Loucy (cell line): Measurements from ENCODE around the gene USP43.

Experiments used
- H2AFZ ChIP-seq: fragments of 200-600 bp; sonication (generic); 2 replicates; pipeline ENCODE4 v1.6.0; 2016; ENCODE audit warnings: antibody characterized with exemption, mild to moderate bottlenecking, low read length, moderate library complexity
- H3F3A ChIP-seq: fragments of 200-600 bp; 2 replicates; pipeline ENCODE4 v1.6.0; 2016; ENCODE audit warnings: antibody characterized with exemption, low read depth, mild to moderate bottlenecking
- H3K27me3 ChIP-seq: fragments of 200-600 bp; sonication (generic); 2 replicates; pipeline ENCODE4 v1.6.1; 2014; ENCODE audit warnings: low read length, mild to moderate bottlenecking; ENCODE audit not compliant: insufficient read depth, poor library complexity, severe bottlenecking
- H3K36me3 ChIP-seq: fragments of 200-600 bp; sonication (generic); 2 replicates; pipeline ENCODE4 v1.6.1; 2016; ENCODE audit warnings: low read length; ENCODE audit not compliant: insufficient read depth
- H3K4me1 ChIP-seq: fragments of 200-600 bp; sonication (generic); 2 replicates; pipeline ENCODE4 v1.5.1; 2014; ENCODE audit warnings: low read length, mild to moderate bottlenecking; ENCODE audit not compliant: insufficient read depth, poor library complexity, severe bottlenecking
- H3K4me2 ChIP-seq: fragments of 200-600 bp; sonication (generic); 2 replicates; pipeline ENCODE4 v1.6.0; 2014; ENCODE audit warnings: antibody characterized with exemption, low read length, low read depth, mild to moderate bottlenecking; ENCODE audit not compliant: poor library complexity, severe bottlenecking
- H3K4me3 ChIP-seq: fragments of 200-600 bp; sonication (generic); 2 replicates; pipeline ENCODE4 v1.5.1; 2014; ENCODE audit warnings: low read length, mild to moderate bottlenecking, mixed read lengths; ENCODE audit not compliant: poor library complexity, severe bottlenecking
- H3K79me2 ChIP-seq: fragments of 200-600 bp; sonication (generic); 2 replicates; pipeline ENCODE4 v1.6.1; 2014; ENCODE audit warnings: low read length; ENCODE audit not compliant: insufficient read depth
- H3K9ac ChIP-seq: fragments of 200-600 bp; sonication (generic); 2 replicates; pipeline ENCODE4 v1.6.0; 2014; ENCODE audit warnings: mild to moderate bottlenecking, low read depth, low read length, moderate library complexity; ENCODE audit not compliant: poor library complexity, severe bottlenecking
- H3K9me2 ChIP-seq: fragments of 200-600 bp; sonication (generic); replicated peaks from 2 replicates; pipeline ENCODE4 v1.6.1; 2016; ENCODE audit warnings: low read depth, low read length, mixed read lengths
- H3K9me3 ChIP-seq: fragments of 200-600 bp; sonication (generic); 2 replicates; pipeline ENCODE4 v1.6.1; 2014; ENCODE audit warnings: mild to moderate bottlenecking, antibody characterized with exemption, low read length, low read depth; ENCODE audit not compliant: insufficient read depth
- H4K20me1 ChIP-seq: fragments of 200-600 bp; sonication (generic); 2 replicates; pipeline ENCODE4 v1.6.0; 2014; ENCODE audit warnings: antibody characterized with exemption, low read length, mild to moderate bottlenecking; ENCODE audit not compliant: insufficient read depth, poor library complexity, severe bottlenecking
- EZH2phosphoT487 ChIP-seq: fragments of 200-600 bp; IDR thresholded peaks from 2 replicates; pipeline ENCODE4 v1.6.1; 2018; ENCODE audit warnings: antibody characterized with exemption, mild to moderate bottlenecking, moderate library complexity, borderline replicate concordance
- TF ChIP-seq, protein P1 (sequence below): fragments of 200-600 bp; sonication (generic); conservative IDR thresholded peaks from 2 replicates; pipeline ENCODE4 v1.5.1; 2014; ENCODE audit warnings: mild to moderate bottlenecking, antibody characterized with exemption, low read length

Gene USP43

DNA sequence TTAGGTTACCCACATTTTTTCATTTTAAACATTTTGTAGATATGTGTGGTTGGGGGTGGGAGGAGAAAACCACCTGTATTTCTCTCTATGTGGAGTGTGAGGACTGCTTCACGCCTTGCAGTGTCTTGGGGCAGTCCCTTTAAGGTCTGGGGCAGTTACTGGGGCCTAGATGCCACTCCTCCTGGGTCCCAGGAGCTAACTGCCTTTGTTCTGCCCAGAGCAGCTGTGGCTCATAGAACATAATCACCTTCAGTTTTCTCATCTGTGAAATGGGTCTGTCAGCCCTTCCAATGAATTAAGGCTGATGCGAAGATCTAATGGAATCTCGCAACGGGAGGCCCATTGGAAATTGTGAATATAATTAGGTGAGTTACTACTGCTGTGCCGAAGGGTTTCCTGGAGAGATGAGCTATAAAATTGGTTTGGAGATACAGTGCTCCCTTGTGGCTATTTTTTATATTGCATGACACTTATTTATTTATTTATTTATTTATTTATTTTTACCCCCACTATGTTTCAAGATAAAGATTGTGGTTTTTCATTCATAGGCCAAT lies 123.1 kb downstream of the USP43 start:
- H4K20me1 ChIP-seq = no peaks in the 10 kb centered on the region

DNA sequence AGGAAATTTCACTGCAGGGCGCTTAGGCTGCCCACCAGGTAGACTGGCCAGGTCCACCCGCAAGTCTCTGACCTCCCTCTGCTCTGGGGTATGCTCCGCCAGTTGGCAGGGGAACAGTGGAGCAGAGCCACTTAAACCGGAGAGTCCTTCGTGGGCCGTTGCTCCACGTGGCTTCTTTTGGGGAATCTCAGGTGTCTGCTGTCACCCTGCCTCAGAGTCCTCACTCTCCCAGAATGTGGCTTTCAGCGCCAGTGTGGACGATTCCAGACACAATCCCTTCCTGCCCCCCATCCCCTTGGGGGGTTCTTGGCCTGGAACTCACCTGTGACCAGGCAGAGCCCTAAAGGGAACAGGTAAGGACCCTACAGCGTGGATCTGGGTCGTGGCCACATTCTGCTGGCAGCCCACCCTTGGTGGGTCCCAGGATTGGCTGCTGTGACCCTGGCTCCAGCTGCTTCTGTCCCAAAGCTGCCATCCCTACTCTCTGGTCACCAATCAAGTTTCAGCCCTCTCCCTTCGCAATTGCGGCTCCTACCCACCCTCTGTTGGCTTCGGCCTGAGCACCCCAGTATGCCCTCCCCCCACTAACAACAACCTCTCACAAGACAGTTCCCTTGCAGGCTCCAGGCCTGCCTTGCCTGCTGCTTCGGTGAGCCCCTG lies 123.8 kb downstream of the USP43 start:
- H3K27me3 ChIP-seq = no peaks in the 10 kb centered on the region
- H3K79me2 ChIP-seq = no peaks in the 10 kb centered on the region
- no peaks in the 10 kb centered on the region for H3K9me2 ChIP-seq
- no peak overlapping the region for H2AFZ ChIP-seq
- no peak overlapping the region for H3K4me3 ChIP-seq
- no peaks in the 10 kb centered on the region for H3F3A ChIP-seq
- no peaks in the 10 kb centered on the region for H3K36me3 ChIP-seq
- H3K9ac ChIP-seq = no peak overlapping the region
- no peak overlapping the region for H3K4me2 ChIP-seq
- H3K4me1 ChIP-seq = no peaks in the 10 kb centered on the region
- TF ChIP-seq, protein P1, sequence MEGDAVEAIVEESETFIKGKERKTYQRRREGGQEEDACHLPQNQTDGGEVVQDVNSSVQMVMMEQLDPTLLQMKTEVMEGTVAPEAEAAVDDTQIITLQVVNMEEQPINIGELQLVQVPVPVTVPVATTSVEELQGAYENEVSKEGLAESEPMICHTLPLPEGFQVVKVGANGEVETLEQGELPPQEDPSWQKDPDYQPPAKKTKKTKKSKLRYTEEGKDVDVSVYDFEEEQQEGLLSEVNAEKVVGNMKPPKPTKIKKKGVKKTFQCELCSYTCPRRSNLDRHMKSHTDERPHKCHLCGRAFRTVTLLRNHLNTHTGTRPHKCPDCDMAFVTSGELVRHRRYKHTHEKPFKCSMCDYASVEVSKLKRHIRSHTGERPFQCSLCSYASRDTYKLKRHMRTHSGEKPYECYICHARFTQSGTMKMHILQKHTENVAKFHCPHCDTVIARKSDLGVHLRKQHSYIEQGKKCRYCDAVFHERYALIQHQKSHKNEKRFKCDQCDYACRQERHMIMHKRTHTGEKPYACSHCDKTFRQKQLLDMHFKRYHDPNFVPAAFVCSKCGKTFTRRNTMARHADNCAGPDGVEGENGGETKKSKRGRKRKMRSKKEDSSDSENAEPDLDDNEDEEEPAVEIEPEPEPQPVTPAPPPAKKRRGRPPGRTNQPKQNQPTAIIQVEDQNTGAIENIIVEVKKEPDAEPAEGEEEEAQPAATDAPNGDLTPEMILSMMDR = no peak
- TF ChIP-seq EZH2phosphoT487 = no peak
- no peaks in the 10 kb centered on the region for H4K20me1 ChIP-seq
- H3K9me3 ChIP-seq = no peaks in the 10 kb centered on the region

More for the DNA sequence above, 123.1 kb downstream of the USP43 start:
- Histone ChIP-seq H3K9ac (no peak overlapping the region), H3K27me3 (no peaks in the 10 kb centered on the region), H3K4me3 (no peak overlapping the region), H3K9me3 (no peaks in the 10 kb centered on the region), H3K79me2 (no peaks in the 10 kb centered on the region), H3K9me2 (no peaks in the 10 kb centered on the region), H3F3A (no peaks in the 10 kb centered on the region), H3K36me3 (no peaks in the 10 kb centered on the region), H2AFZ (0 out of 2 replicates have a peak overlapping the region, but pooled peaks have one; percentile 39), H3K4me1 (no peaks in the 10 kb centered on the region), H3K4me2 (no peak overlapping the region)
- no peak for TF ChIP-seq EZH2phosphoT487
- TF ChIP-seq, protein P1 = peak; percentile 47

DNA sequence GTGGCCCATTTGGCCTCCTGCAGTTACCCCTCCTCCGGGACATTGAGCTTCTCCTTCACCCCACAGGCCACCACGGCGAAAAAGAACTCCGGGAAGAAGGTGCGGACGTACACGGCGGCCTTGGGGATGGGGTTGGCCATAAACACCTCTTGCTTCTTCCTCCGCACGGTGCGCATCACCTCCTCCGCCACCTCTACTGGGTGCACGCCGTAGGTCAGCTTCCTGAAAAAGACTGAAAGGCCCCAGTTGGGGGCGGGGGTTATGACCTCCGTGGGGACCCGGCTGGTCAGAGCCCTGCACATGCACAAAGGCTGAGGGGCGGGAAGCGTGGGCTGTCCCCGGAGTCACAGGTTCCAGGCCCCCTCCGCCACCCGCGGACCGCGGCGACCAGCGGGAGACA lies 126.1 kb downstream of the USP43 start:
- TF ChIP-seq, protein P1 = no peak
- no peak for TF ChIP-seq EZH2phosphoT487
- no peak overlapping the region for H2AFZ ChIP-seq
- no peaks in the 10 kb centered on the region for H3K4me1 ChIP-seq
- no peaks in the 10 kb centered on the region for H3K9me3 ChIP-seq
- no peaks in the 10 kb centered on the region for H3K9me2 ChIP-seq
- no peaks in the 10 kb centered on the region for H3K27me3 ChIP-seq
- H3K79me2 ChIP-seq = no peaks in the 10 kb centered on the region
- no peaks in the 10 kb centered on the region for H3K36me3 ChIP-seq
- H3F3A ChIP-seq = no peaks in the 10 kb centered on the region
- no peak overlapping the region for H3K4me3 ChIP-seq
- no peak overlapping the region for H3K9ac ChIP-seq
- H4K20me1 ChIP-seq = no peaks in the 10 kb centered on the region
- no peak overlapping the region for H3K4me2 ChIP-seq
